T-cell (primary cell): ENCODE measurements around the gene TEX53. TPM values are rescaled to one million over a fixed set of nuclear protein-coding genes. Genes with fewer than 3 reads are reported as not detected.
A peak's percentile ranks its signal among the peaks of the same experiment; 100 is the strongest.

Experiments used
- ATAC-seq, 4 experiments: fragments of 200-7000 bp in 3 of 4; fragments of 150-1000 bp in 1 of 4; cut with Tn5 transposase; replicated peaks in 1 of 4; 1 replicate in 3 of 4; 2 replicates in 1 of 4; pipeline ENCODE4 v1.10.0; 2021; ENCODE audit warnings: moderate library complexity in 3 of 4, mild to moderate bottlenecking in 2 of 4, moderate number of reproducible peaks in 1 of 4
- CTCF ChIA-PET, 2 donors: fragments of 300-600 bp; sonication (Branson Sonifier 250); formaldehyde crosslinking; loops; one replicate each; lab custom pipeline; 2022; ENCODE audit warnings: antibody characterized with exemption in 2 of 2; lab: Charles Lee
- POLR2A ChIA-PET, 2 donors: fragments of 300-600 bp; sonication (Branson Sonifier 250); formaldehyde crosslinking; loops; one replicate each; lab custom pipeline; 2022; ENCODE audit warnings: antibody characterized with exemption in 2 of 2; lab: Charles Lee
- DNase-seq, 35 experiments: peaks; one replicate each; pipeline versions ENCODE4 v3.0.0 to v3.0.0-alpha.2; 2013 to 2023
- H3K27ac ChIP-seq: one replicate; pipeline ENCODE4 v1.5.1; 2013; ENCODE audit warnings: low read length
- H3K27me3 ChIP-seq, 2 experiments: replicated peaks in 1 of 2; 1 replicate in 1 of 2; 2 replicates in 1 of 2; pipeline versions ENCODE4 v1.6.1 to v1.7.0; 2013; ENCODE audit warnings: low read length in 1 of 2, mixed read lengths in 1 of 2; ENCODE audit not compliant: control insufficient read depth in 2 of 2, insufficient read depth in 2 of 2; ENCODE audit errors: extremely low read depth in 1 of 2
- H3K36me3 ChIP-seq, 2 donors: 1 replicate in 1 of 2; 2 replicates in 1 of 2; pipeline versions ENCODE4 v1.6.1 to v1.7.0; 2013; ENCODE audit warnings: low read length in 1 of 2; ENCODE audit not compliant: control insufficient read depth in 2 of 2, insufficient read depth in 1 of 2; ENCODE audit errors: extremely low read depth in 1 of 2
- H3K4me1 ChIP-seq, 2 experiments: 1 replicate in 1 of 2; 2 replicates in 1 of 2; pipeline versions ENCODE4 v1.6.1 to v1.7.0; 2013; ENCODE audit warnings: low read length in 2 of 2, mixed read lengths in 1 of 2; ENCODE audit not compliant: insufficient read depth in 2 of 2, control insufficient read depth in 1 of 2; ENCODE audit errors: extremely low read depth in 1 of 2
- H3K4me3 ChIP-seq, 2 donors: 1 replicate in 1 of 2; 2 replicates in 1 of 2; pipeline versions ENCODE4 v1.5.1 to v1.7.0; 2013; ENCODE audit warnings: mild to moderate bottlenecking in 2 of 2, low read length in 1 of 2, moderate library complexity in 1 of 2; ENCODE audit not compliant: control insufficient read depth in 1 of 2; ENCODE audit errors: extremely low read depth in 1 of 2
- H3K9me3 ChIP-seq: 2 replicates; pipeline ENCODE4 v1.7.0; 2013
- H3K27ac Mint-ChIP-seq, 2 donors: one replicate each; pipeline ENCODE4 v1.8.0; 2020 to 2021; ENCODE audit warnings: mild to moderate bottlenecking in 2 of 2, mixed read lengths in 2 of 2
- H3K27me3 Mint-ChIP-seq, 2 donors: one replicate each; pipeline ENCODE4 v1.8.0; 2021 to 2022; ENCODE audit warnings: mixed read lengths in 2 of 2
- H3K36me3 Mint-ChIP-seq: one replicate; pipeline ENCODE4 v1.8.0; 2021; ENCODE audit warnings: mixed read lengths
- H3K4me1 Mint-ChIP-seq, 3 donors: one replicate each; pipeline ENCODE4 v1.8.0; 2020 to 2022; ENCODE audit warnings: mixed read lengths in 3 of 3, mild to moderate bottlenecking in 1 of 3
- H3K4me3 Mint-ChIP-seq, 3 donors: one replicate each; pipeline ENCODE4 v1.8.0; 2020 to 2022; ENCODE audit warnings: mild to moderate bottlenecking in 3 of 3, mixed read lengths in 3 of 3, moderate library complexity in 3 of 3
- H3K9me3 Mint-ChIP-seq, 3 donors: one replicate each; pipeline ENCODE4 v1.8.0; 2020 to 2022; ENCODE audit warnings: mixed read lengths in 3 of 3
- WGBS: methylation state at CpG from one replicate; pipeline ENCODE4 v1.1.5; 2013; ENCODE audit warnings: missing lambda C conversion rate; ENCODE audit not compliant: insufficient coverage; 5-methylcytosine and 5-hydroxymethylcytosine counted together
- total RNA-seq, 35 experiments: library from RNA in 6 of 35; stranded (reverse) in 6 of 35; fragments of 120-200 nt in 1 of 35; gene quantifications; one replicate each; pipeline versions ENCODE4 v1.2.1 to v1.2.4 and lab custom pipeline; 2013 to 2026

The TEX53 gene
- total RNA-seq, 5 donors from 2014 or later (not counting 1 experiment from before 2014, with no cell fraction given) = not detected

GRCh38 chr9:114694719-114695269 lies 37.2 kb upstream of the TEX53 start:
- POLR2A ChIA-PET = interaction anchor here in 1 of 2 donors (0.7 kb wide), 1 partner anchor 218 kb away, joined by 5 read pairs; no protein-coding TSS in a partner anchor
- Mint-ChIP-seq H3K4me3 (no peak overlapping the region), H3K27me3 (no peaks in the 10 kb centered on the region), H3K4me1 (peaks cover 37 to 68% (median 54%) of the 10 kb centered on the region in 3 donors), H3K36me3 (no peaks in the 10 kb centered on the region), H3K9me3 (no peaks in the 10 kb centered on the region), H3K27ac (peak overlapping the region; percentile 5 to 68)
- H3K4me3 ChIP-seq = no peak overlapping the region
- ATAC-seq (no peak), DNase-seq (no peak)
- H3K9me3 ChIP-seq = no peaks in the 10 kb centered on the region
- CTCF ChIA-PET = interaction anchor here in 1 of 2 donors (0.6 to 1.3 kb wide), 3 partner anchors 14 to 289 kb away, joined by 3 to 4 read pairs (median 3); no protein-coding TSS in a partner anchor
- no peak overlapping the region for H3K27ac ChIP-seq
- H3K27me3 ChIP-seq = no peaks in the 10 kb centered on the region
- 58% methylated on average over 5 of the region's 6 CpGs for whole genome bisulfite sequencing
- peaks cover 0 to 35% of the 10 kb centered on the region in 2 experiments for H3K4me1 ChIP-seq
- no peaks in the 10 kb centered on the region for H3K36me3 ChIP-seq

- Histone ChIP-seq H3K9me3 (no peaks in the 10 kb centered on the region), H3K36me3 (no peaks in the 10 kb centered on the region), H3K4me3 (no peak overlapping the region), H3K27ac (no peak overlapping the region), H3K4me1 (peaks cover 0 to 35% of the 10 kb centered on the region in 2 experiments), H3K27me3 (no peaks in the 10 kb centered on the region)
- ChIA-PET CTCF (interaction anchor here (0.6 to 1.1 kb wide), 3 partner anchors 13 to 120 kb away, joined by 3 to 4 read pairs (median 3); no protein-coding TSS in a partner anchor), POLR2A (no interaction called here)
- Mint-ChIP-seq H3K4me1 (peaks cover 37 to 69% (median 54%) of the 10 kb centered on the region in 3 donors), H3K4me3 (no peak overlapping the region), H3K9me3 (no peaks in the 10 kb centered on the region), H3K27me3 (no peaks in the 10 kb centered on the region), H3K27ac (no peak overlapping the region), H3K36me3 (no peaks in the 10 kb centered on the region)
- WGBS = 94% methylated on average over 2 of the region's 2 CpGs
- DNase-seq (no peak), ATAC-seq (no peak)
These were observed 36.5 kb upstream of the TEX53 start for GRCh38 chr9:114694146-114694545.

- Mint-ChIP-seq H3K9me3 (no peaks in the 10 kb centered on the region), H3K4me3 (no peak overlapping the region), H3K4me1 (peaks cover 37 to 66% (median 53%) of the 10 kb centered on the region in 3 donors), H3K27ac (no peak overlapping the region), H3K27me3 (no peaks in the 10 kb centered on the region), H3K36me3 (no peaks in the 10 kb centered on the region)
- ChIA-PET CTCF (interaction anchor here in 1 of 2 donors (0.9 kb wide), 1 partner anchor 13 kb away, joined by 3 read pairs; no protein-coding TSS in a partner anchor), POLR2A (interaction anchor here in 1 of 2 donors (0.5 kb wide), 1 partner anchor 136 kb away, joined by 3 read pairs; no protein-coding TSS in a partner anchor)
- no peak overlapping the region for H3K4me3 ChIP-seq
- no CpG with 5 or more reads among the region's 2 CpGs for WGBS
- H3K4me1 ChIP-seq = peaks cover 0 to 35% of the 10 kb centered on the region in 2 experiments
- no peak for ATAC-seq
- no peak for DNase-seq
- no peaks in the 10 kb centered on the region for H3K36me3 ChIP-seq
- no peaks in the 10 kb centered on the region for H3K27me3 ChIP-seq
- no peak overlapping the region for H3K27ac ChIP-seq
- no peaks in the 10 kb centered on the region for H3K9me3 ChIP-seq
These were observed 35.7 kb upstream of the TEX53 start for GRCh38 chr9:114693248-114693855.

- H3K4me1 ChIP-seq = peaks cover 0 to 26% of the 10 kb centered on the region in 2 experiments
- H3K27ac ChIP-seq = peak overlapping the region; percentile 81
- H3K27me3 ChIP-seq = no peaks in the 10 kb centered on the region
- POLR2A ChIA-PET = interaction anchor here in 1 of 2 donors (0.6 to 0.7 kb wide), 2 partner anchors 238 to 317 kb away, joined by 3 read pairs; no protein-coding TSS in a partner anchor
- DNase-seq (no peak), ATAC-seq (no peak)
- Mint-ChIP-seq H3K4me1 (peaks cover 22 to 63% (median 42%) of the 10 kb centered on the region in 3 donors), H3K27ac (peak overlapping the region; percentile 85 to 90), H3K36me3 (no peaks in the 10 kb centered on the region), H3K4me3 (peak overlapping the region in 1 of 3 donors; percentile 41), H3K27me3 (no peaks in the 10 kb centered on the region), H3K9me3 (no peaks in the 10 kb centered on the region)
- H3K36me3 ChIP-seq = no peaks in the 10 kb centered on the region
- CTCF ChIA-PET = interaction anchor here in 1 of 2 donors (0.6 to 2.6 kb wide), 4 partner anchors 9 to 215 kb away, joined by 3 to 6 read pairs (median 4); no protein-coding TSS in a partner anchor
- H3K4me3 ChIP-seq = no peak overlapping the region
- no peaks in the 10 kb centered on the region for H3K9me3 ChIP-seq
These were observed 34.3 kb upstream of the TEX53 start for GRCh38 chr9:114691956-114692295.

DNA sequence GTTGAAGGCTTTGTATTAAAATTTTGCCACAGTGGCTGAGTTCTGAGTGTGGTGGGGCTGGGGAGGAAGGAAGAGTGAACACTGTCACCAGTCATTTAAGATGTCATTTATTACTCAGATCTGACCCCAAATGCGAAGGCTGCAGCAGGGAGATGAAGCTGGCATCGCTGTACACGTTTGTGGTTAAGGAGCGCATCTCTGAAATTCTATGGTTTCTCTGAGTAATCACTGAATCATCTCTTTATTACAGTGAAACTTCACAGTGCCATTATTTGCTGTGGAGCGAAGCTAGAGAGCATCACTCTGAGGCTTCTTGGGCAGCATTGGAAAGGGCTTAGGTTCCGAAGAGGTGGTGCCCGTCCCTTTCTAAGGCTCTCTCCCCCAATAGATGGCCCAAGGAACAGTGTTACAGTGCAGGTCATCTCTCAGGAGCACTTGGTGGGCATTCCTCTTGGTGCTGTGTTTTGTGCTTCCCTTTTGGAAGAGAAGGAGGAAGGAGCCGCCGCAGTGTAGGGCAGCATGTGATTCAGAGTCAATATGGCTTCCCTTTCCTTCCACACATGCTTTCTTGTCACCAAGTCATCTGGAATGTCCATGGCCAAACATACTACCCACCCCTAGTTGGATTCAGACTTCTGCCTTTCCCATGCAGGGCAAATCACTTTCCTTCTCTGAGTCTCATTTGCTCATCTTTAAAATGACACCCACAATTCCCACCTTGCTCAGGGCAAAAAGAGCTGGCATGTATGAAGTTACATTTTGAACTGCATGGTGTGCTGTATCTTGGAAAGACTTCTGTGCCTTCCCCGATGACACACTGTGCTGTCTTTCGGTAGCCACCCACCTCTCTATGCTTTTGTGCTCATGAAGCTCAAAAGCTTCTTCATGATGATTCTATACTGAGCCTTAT lies 33.7 kb upstream of the TEX53 start:
- POLR2A ChIA-PET = interaction anchor here in 1 of 2 donors (0.6 kb wide), 2 partner anchors 113 to 317 kb away, joined by 3 read pairs; no protein-coding TSS in a partner anchor
- H3K4me3 Mint-ChIP-seq = peak overlapping the region; percentile 2 to 58 (median 41)
- no peaks in the 10 kb centered on the region for H3K36me3 ChIP-seq
- ATAC-seq (peak; percentile 88 to 95 (median 92)), DNase-seq (peak in 34 of 35 experiments; percentile 16 to 69 (median 36))
- H3K27ac Mint-ChIP-seq = peak overlapping the region; percentile 85 to 90
- peak overlapping the region in 1 of 2 donors; percentile 18 for H3K4me3 ChIP-seq
- no peaks in the 10 kb centered on the region for H3K9me3 Mint-ChIP-seq
- H3K9me3 ChIP-seq = no peaks in the 10 kb centered on the region
- H3K27ac ChIP-seq = peak overlapping the region; percentile 81
- peaks cover 0 to 20% of the 10 kb centered on the region in 2 experiments for H3K4me1 ChIP-seq
- no peaks in the 10 kb centered on the region for H3K27me3 ChIP-seq
- H3K4me1 Mint-ChIP-seq = peaks cover 23 to 62% (median 40%) of the 10 kb centered on the region in 3 donors
- no peaks in the 10 kb centered on the region for H3K27me3 Mint-ChIP-seq
- CTCF ChIA-PET = interaction anchor here in 1 of 2 donors (0.6 to 2.6 kb wide), 7 partner anchors 10 to 215 kb away, joined by 3 to 6 read pairs (median 4); no protein-coding TSS in a partner anchor
- no peaks in the 10 kb centered on the region for H3K36me3 Mint-ChIP-seq
- no CpG with 5 or more reads among the region's 11 CpGs for WGBS
